ENCODE results near the gene CHRNA5.

Gene CHRNA5

DNA sequence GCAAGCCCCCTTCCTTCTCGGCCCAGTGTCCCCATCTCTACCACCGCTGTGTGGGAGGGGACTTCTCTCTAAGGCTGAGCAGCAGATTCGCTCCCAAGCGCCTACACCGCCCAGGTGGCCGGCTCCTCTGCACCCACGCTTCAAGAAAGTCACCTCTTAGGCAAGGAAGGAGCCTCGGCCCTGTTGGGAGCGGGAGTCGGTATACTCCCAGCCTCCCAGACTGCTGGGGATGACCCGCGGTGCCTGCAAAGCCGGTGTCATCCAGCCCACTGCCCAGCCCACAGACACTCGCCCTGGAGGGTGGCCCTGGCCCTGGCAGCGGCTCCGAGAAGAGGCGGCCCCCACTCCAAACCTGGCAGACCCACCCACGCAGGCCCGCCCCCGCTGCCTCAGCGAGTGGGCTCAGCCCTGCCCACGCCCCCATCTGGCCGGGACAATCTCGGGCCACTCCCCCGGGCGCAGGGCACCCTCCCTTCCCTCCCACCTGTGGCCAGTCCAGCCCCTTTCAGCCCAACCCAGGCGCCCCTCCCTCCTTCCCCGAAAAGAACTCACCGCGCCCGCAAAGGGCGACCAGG lies 75.3 kb downstream of the CHRNA5 start:
- Histone ChIP-seq H3K36me3 (ENCODE audit: control insufficient read depth, insufficient read depth, low read length) (no peaks in the 10 kb centered on the region), H3K4me1 (ENCODE audit: control insufficient read depth, insufficient read depth, low read length, poor library complexity, severe bottlenecking) (peaks cover 4% of the 10 kb centered on the region), H3K27ac (ENCODE audit: low read depth, low read length, severe bottlenecking) (no peak overlapping the region), H3K9me3 (ENCODE audit: control insufficient read depth, low read length) (no peaks in the 10 kb centered on the region), H3K4me3 (ENCODE audit: extremely low read depth, insufficient read depth, low read length, poor library complexity, severe bottlenecking) (peak overlapping the region; percentile 45)
- 16 to 18% methylated on average over 11 to 20 of the region's 32 CpGs for WGBS, 2 experiments (ENCODE audit: insufficient coverage in 2 of 2)

DNA sequence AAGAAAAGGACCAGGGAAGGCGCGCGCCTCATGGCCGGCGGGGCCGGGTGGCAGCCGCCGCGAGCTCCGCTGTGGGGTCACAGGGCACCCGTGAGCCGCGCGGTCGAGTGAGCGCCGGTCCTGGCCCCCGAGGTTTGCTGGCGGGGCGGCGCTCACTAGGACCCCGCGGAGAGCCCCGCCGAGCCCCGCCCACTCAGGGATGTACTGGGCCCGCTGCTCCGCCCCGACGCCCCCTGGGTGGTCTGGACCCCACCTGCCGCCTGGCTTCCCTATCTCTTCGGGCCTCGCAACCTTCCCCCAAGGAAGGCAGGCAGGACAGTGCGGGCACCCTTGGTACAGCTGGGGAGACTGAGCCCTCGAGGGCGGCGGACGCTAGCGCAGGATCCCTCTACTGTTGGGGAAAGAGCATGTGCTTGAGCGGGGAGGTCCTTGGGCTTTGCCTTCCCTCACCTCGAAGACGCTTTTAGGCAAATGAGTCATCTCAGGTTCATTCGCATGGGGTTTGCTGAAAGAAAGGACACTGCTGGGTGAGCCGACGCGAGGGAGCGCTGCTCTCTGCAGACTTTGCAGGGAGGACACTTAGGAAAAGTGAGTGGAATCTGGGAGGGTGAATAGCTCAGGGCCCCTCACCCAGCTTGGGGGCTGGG lies 75.9 kb downstream of the CHRNA5 start, which contains the start of gene CHRNB4:
Gene CHRNB4 (minus strand): TSS at position 109 of the 647 bp plus-strand sequence. CDS start 77 bp downstream, at position 32.
- H3K4me1 ChIP-seq (ENCODE audit: control insufficient read depth, insufficient read depth, low read length, poor library complexity, severe bottlenecking) = peaks cover 4% of the 10 kb centered on the region
- WGBS, 2 experiments (ENCODE audit: insufficient coverage in 2 of 2) = 0 to 1% methylated on average over 41 to 47 of the region's 47 CpGs
- no peak within 1 kb of the TSS for H3K27ac ChIP-seq (ENCODE audit: low read depth, low read length, severe bottlenecking)
- peak within 1 kb of the TSS; percentile 45 for H3K4me3 ChIP-seq (ENCODE audit: extremely low read depth, insufficient read depth, low read length, poor library complexity, severe bottlenecking)
- H3K36me3 ChIP-seq (ENCODE audit: control insufficient read depth, insufficient read depth, low read length) = no peaks in the 10 kb centered on the region
- H3K9me3 ChIP-seq (ENCODE audit: control insufficient read depth, low read length) = no peaks in the 10 kb centered on the region

DNA sequence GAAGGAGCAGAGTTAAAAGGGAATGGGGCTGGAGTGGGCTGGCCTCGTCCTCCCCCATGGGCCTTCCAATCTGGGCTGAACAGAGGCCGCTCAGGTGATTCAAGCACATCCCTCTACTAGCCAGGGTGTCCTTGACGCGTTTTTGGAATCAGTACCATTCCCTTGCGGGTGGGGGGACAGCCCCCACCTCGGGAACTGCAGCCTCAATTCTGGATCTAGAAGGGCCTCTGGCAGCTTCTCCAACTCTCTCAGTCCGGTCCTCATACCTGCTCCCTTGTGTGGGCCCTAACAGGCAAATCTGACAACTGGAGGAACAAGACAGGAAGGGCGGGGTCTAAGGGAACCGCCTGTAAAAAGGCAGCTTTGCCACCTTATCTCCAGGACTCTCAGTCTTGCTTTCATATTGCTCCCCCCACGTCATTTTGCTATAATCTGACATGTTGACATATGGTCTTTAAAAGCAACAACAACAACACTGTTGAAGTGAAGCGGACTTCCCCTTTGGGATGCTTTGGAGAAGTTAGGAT lies 76.5 kb downstream of the CHRNA5 start:
- H3K4me3 ChIP-seq (ENCODE audit: extremely low read depth, insufficient read depth, low read length, poor library complexity, severe bottlenecking) = no peak overlapping the region
- 37 to 45% methylated on average over 6 to 9 of the region's 11 CpGs for WGBS, 2 experiments (ENCODE audit: insufficient coverage in 2 of 2)

GRCh38 chr15:78642331-78642730 lies 77.0 kb downstream of the CHRNA5 start:
- H3K9me3 ChIP-seq (ENCODE audit: control insufficient read depth, low read length) = no peaks in the 10 kb centered on the region
- WGBS, 2 experiments (ENCODE audit: insufficient coverage in 2 of 2) = 83 to 100% methylated on average over 1 of the region's 5 CpGs
- H3K4me1 ChIP-seq (ENCODE audit: control insufficient read depth, insufficient read depth, low read length, poor library complexity, severe bottlenecking) = peaks cover 4% of the 10 kb centered on the region
- H3K27ac ChIP-seq (ENCODE audit: low read depth, low read length, severe bottlenecking) = no peak overlapping the region
- H3K36me3 ChIP-seq (ENCODE audit: control insufficient read depth, insufficient read depth, low read length) = no peaks in the 10 kb centered on the region
- H3K4me3 ChIP-seq (ENCODE audit: extremely low read depth, insufficient read depth, low read length, poor library complexity, severe bottlenecking) = no peak overlapping the region

More for the DNA sequence above, 76.5 kb downstream of the CHRNA5 start:
- H3K36me3 ChIP-seq (ENCODE audit: control insufficient read depth, insufficient read depth, low read length) = no peaks in the 10 kb centered on the region
- no peak overlapping the region for H3K27ac ChIP-seq (ENCODE audit: low read depth, low read length, severe bottlenecking)
- H3K9me3 ChIP-seq (ENCODE audit: control insufficient read depth, low read length) = no peaks in the 10 kb centered on the region
- H3K4me1 ChIP-seq (ENCODE audit: control insufficient read depth, insufficient read depth, low read length, poor library complexity, severe bottlenecking) = peaks cover 4% of the 10 kb centered on the region
